OCI-LY7 (cell line): ENCODE results near the gene ZNF304. TPM values are rescaled to one million over a fixed set of nuclear protein-coding genes. Genes with fewer than 3 reads are reported as not detected.

Experiments used
- BruUV-seq: library from RNA; stranded (reverse); fragments of 400-500 nt; replicated peaks from 2 replicates; lab custom pipeline; 2021; lab: Mats Ljungman, UMichigan
- CTCF ChIA-PET: fragments of 300-600 bp; sonication (Branson Sonifier 250); formaldehyde crosslinking; loops from one replicate; lab custom pipeline; 2022; ENCODE audit warnings: antibody characterized with exemption; ENCODE audit not compliant: unreplicated experiment; lab: Charles Lee
- POLR2A ChIA-PET: fragments of 300-600 bp; sonication (Branson Sonifier 250); formaldehyde crosslinking; loops from one replicate; lab custom pipeline; 2022; ENCODE audit warnings: antibody characterized with exemption; lab: Charles Lee
- DNase-seq: peaks from one replicate; pipeline ENCODE4 v3.0.0-alpha.2; 2015; ENCODE audit warnings: low spot score
- H2AFZ ChIP-seq: fragments of 200-600 bp; sonication (generic), shearing (Covaris generic); 2 replicates; pipeline ENCODE4 v1.6.1; 2014; ENCODE audit warnings: mild to moderate bottlenecking, antibody characterized with exemption, low read length, moderate library complexity
- H3K27ac ChIP-seq: fragments of 200-600 bp; sonication (generic); 2 replicates; pipeline ENCODE4 v1.5.1; 2014; ENCODE audit warnings: mixed run types, low read depth, mild to moderate bottlenecking, moderate library complexity, low read length, inconsistent platforms; ENCODE audit not compliant: poor library complexity, severe bottlenecking
- H3K36me3 ChIP-seq: fragments of 200-600 bp; sonication (generic); 2 replicates; pipeline ENCODE4 v1.6.1; 2014; ENCODE audit warnings: mild to moderate bottlenecking, antibody characterized with exemption, low read length, moderate library complexity, mixed read lengths; ENCODE audit not compliant: insufficient read depth
- H3K4me1 ChIP-seq: fragments of 200-600 bp; sonication (generic); 2 replicates; pipeline ENCODE4 v1.5.1; 2014; ENCODE audit warnings: mild to moderate bottlenecking, low read length; ENCODE audit not compliant: insufficient read depth, poor library complexity, severe bottlenecking
- H3K4me2 ChIP-seq: fragments of 200-600 bp; sonication (generic); 2 replicates; pipeline ENCODE4 v1.6.1; 2014; ENCODE audit warnings: mild to moderate bottlenecking, low read length
- H3K4me3 ChIP-seq: fragments of 200-600 bp; sonication (generic); 2 replicates; pipeline ENCODE4 v1.5.1; 2014; ENCODE audit warnings: mild to moderate bottlenecking, low read depth, low read length; ENCODE audit not compliant: poor library complexity, severe bottlenecking
- H3K79me2 ChIP-seq: fragments of 200-600 bp; sonication (generic); 2 replicates; pipeline ENCODE4 v1.6.1; 2016; ENCODE audit warnings: low read depth, mild to moderate bottlenecking, low read length, moderate library complexity, mixed read lengths; ENCODE audit not compliant: insufficient read depth
- H3K9me2 ChIP-seq: fragments of 200-600 bp; sonication (generic); 2 replicates; pipeline ENCODE4 v1.6.1; 2016; ENCODE audit warnings: mild to moderate bottlenecking, low read length, mixed read lengths; ENCODE audit not compliant: insufficient read depth
- H3K9me3 ChIP-seq: fragments of 200-600 bp; sonication (generic); 2 replicates; pipeline ENCODE4 v1.6.1; 2014; ENCODE audit warnings: mild to moderate bottlenecking, mixed run types, low read length, mixed read lengths
- H4K20me1 ChIP-seq: fragments of 200-600 bp; sonication (generic); 2 replicates; pipeline ENCODE4 v1.6.1; 2014; ENCODE audit warnings: mild to moderate bottlenecking, antibody characterized with exemption, low read length, moderate library complexity, mixed read lengths; ENCODE audit not compliant: insufficient read depth
- CTCF ChIP-seq: fragments of 200-600 bp; sonication (generic); conservative IDR thresholded peaks from 2 replicates; pipeline ENCODE4 v1.5.1; 2014; ENCODE audit warnings: mild to moderate bottlenecking, antibody characterized with exemption, low read length, moderate library complexity, mixed read lengths
- EZH2phosphoT487 ChIP-seq: fragments of 200-600 bp; sonication (generic); IDR thresholded peaks from 2 replicates; pipeline ENCODE4 v1.6.1; 2018; ENCODE audit warnings: low read depth, borderline replicate concordance, mild to moderate bottlenecking, mixed run types, antibody characterized with exemption, low read length, moderate library complexity, mixed read lengths
- intact Hi-C: fragments of 100-400 bp; cut with micrococcal nuclease; formaldehyde crosslinking; loops from one replicate; pipeline ENCODE4 v1.10.0; 2022; ENCODE audit not compliant: unreplicated experiment
- total RNA-seq, 2 experiments: library from RNA; depleted of rRNA in 1 of 2; stranded (reverse); fragments of >200 nt in 1 of 2; shearing (Covaris generic) in 1 of 2; gene quantifications; 2 replicates each; pipeline ENCODE4 v1.2.3, GENCODE V29; 2014 to 2022

Gene ZNF304
- total RNA-seq, 2 experiments from 2014 or later = 5.0 to 5.8 TPM

- Histone ChIP-seq H3K36me3 (no peaks in the 10 kb centered on the region; the same call in 1 of the 2 replicates), H4K20me1 (no peaks in the 10 kb centered on the region), H3K79me2 (no peaks in the 10 kb centered on the region), H3K4me1 (no peaks in the 10 kb centered on the region), H3K9me2 (no peaks in the 10 kb centered on the region), H3K27ac (no peak overlapping the region), H3K4me3 (no peak overlapping the region), H3K4me2 (no peak overlapping the region), H2AFZ (no peak overlapping the region), H3K9me3 (no peaks in the 10 kb centered on the region)
- POLR2A ChIA-PET = no interaction called here
- CTCF ChIA-PET = no interaction called here
- no TSS peak for BruUV-seq
- DNase-seq = no peak
- intact Hi-C loops = no loop called here
- TF ChIP-seq CTCF (no peak), EZH2phosphoT487 (no peak)
Observed at GRCh38 chr19:57310792-57311191, 40.3 kb upstream of the ZNF304 start.

GRCh38 chr19:57314146-57314545 lies 36.9 kb upstream of the ZNF304 start:
- Histone ChIP-seq H4K20me1 (no peaks in the 10 kb centered on the region), H3K36me3 (no peaks in the 10 kb centered on the region), H3K79me2 (no peaks in the 10 kb centered on the region), H2AFZ (no peak overlapping the region), H3K9me3 (no peaks in the 10 kb centered on the region), H3K9me2 (no peaks in the 10 kb centered on the region), H3K4me3 (no peak overlapping the region), H3K4me1 (no peaks in the 10 kb centered on the region), H3K4me2 (no peak overlapping the region), H3K27ac (no peak overlapping the region)
- POLR2A ChIA-PET = no interaction called here
- no TSS peak for BruUV-seq
- TF ChIP-seq EZH2phosphoT487 (no peak), CTCF (no peak)
- CTCF ChIA-PET = no interaction called here
- intact Hi-C loops = no loop called here
- DNase-seq = no peak

DNA sequence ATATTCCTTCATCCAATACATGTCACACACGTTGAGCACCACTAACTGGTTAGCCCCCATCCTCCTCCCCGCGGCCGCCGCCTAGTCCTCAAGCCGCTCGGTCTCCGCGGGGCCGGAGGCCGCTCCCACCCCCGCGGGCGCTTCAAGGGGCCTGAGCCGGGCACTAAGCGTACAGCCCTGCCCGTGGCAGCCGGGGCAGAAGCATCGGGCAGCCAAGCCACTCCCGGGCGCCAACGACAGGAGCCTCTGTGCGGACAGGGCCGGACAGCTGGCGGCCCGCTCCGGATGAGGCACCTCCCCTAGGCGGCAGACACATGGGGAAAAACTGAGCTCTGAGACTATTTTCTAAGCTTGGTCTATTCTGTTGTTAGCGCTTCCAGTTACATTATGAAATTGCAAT lies 33.6 kb upstream of the ZNF304 start:
- H3K36me3 ChIP-seq = peaks cover 1% of the 10 kb centered on the region; the same call in 1 of the 2 replicates
- no peaks in the 10 kb centered on the region for H3K9me3 ChIP-seq
- no TSS peak for BruUV-seq
- no peak overlapping the region for H3K4me3 ChIP-seq
- TF ChIP-seq EZH2phosphoT487 (no peak), CTCF (no peak)
- CTCF ChIA-PET = no interaction called here
- H4K20me1 ChIP-seq = peaks cover 2% of the 10 kb centered on the region; the same call in 1 of the 2 replicates
- intact Hi-C loops = no loop called here
- H3K27ac ChIP-seq = no peak overlapping the region
- peaks cover 19% of the 10 kb centered on the region for H3K4me1 ChIP-seq
- no peak overlapping the region for H2AFZ ChIP-seq
- no peak overlapping the region for H3K4me2 ChIP-seq
- no peak for DNase-seq
- no peaks in the 10 kb centered on the region for H3K9me2 ChIP-seq
- POLR2A ChIA-PET = interaction anchor here (0.7 kb wide), 1 partner anchor 16 kb away, joined by 4 read pairs; no protein-coding TSS in a partner anchor
- peaks cover 23% of the 10 kb centered on the region for H3K79me2 ChIP-seq
